ENCODE measurements around the gene LTB4R2. TPM values are rescaled to one million over a fixed set of nuclear protein-coding genes. Genes with fewer than 3 reads are reported as not detected.

LTB4R2 gene
- total and polyA plus RNA-seq, 2 experiments from 2014 or later = 0.40 to 12.6 TPM

DNA sequence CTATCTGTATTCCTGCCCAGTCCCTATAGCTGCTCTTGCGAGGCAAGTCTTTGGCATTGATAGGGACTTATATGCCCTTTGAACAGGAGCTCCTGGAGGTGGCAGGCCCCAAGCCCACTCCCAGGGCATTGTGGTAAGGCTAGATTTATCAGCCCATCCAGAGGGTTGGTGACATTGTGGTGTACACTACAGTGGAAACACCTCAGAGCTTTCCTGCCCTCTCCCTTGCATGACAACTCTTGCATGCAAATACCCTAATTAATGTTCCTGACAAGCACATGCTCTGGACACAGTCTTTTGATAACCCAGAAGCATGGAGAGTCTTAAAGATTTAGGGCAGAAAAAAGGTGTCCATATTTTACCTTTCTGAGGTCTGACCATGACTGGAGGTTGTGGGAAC is 30.7 kb downstream of the LTB4R2 start:
- Histone ChIP-seq H3K9me2 (ENCODE audit: insufficient read depth) (no peaks in the 10 kb centered on the region), H3F3A (replicated peaks; ENCODE audit: low read depth) (no peaks in the 10 kb centered on the region), H4K20me1 (replicated peaks; ENCODE audit: insufficient read depth) (peaks cover 4% of the 10 kb centered on the region; the same call in 1 of the 2 replicates), H3K4me3 (no peak overlapping the region), H3K36me3 (ENCODE audit: insufficient read depth) (no peaks in the 10 kb centered on the region), H3K27ac (ENCODE audit: low read depth) (no peak overlapping the region), H3K4me2 (no peak overlapping the region), H3K4me1 (ENCODE audit: insufficient read depth) (peaks cover 7% of the 10 kb centered on the region; the same call in 1 of the 2 replicates), H3K79me2 (replicated peaks; ENCODE audit: insufficient read depth) (no peaks in the 10 kb centered on the region), H2AFZ (no peak overlapping the region), H3K27me3 (ENCODE audit: insufficient read depth) (peaks cover 99% of the 10 kb centered on the region)
- TF ChIP-seq EZH2phosphoT487 (IDR thresholded peaks at IDR 0.05; ENCODE audit: unreplicated experiment) (no peak), POLR2AphosphoS5 (IDR thresholded peaks at IDR 0.05; ENCODE audit: low read depth) (no peak), JUNB (IDR thresholded peaks at IDR 0.05; ENCODE audit: unreplicated experiment) (no peak), EZH2 (IDR thresholded peaks at IDR 0.05; ENCODE audit: low read depth, unreplicated experiment) (peak; percentile 5), NANOG (IDR thresholded peaks at IDR 0.05; ENCODE audit: borderline replicate concordance) (no peak)
- ATAC-seq (no peak), DNase-seq (ENCODE audit: low spot score) (no peak)
- Mint-ChIP-seq H3K4me1 (peaks cover 8% of the 10 kb centered on the region; the same call in 2 of the 3 replicates), H3K27me3 (ENCODE audit: insufficient read depth, low read depth, poor library complexity) (peaks cover 69% of the 10 kb centered on the region), H3K4me3 (no peak overlapping the region), H3K27ac (no peak overlapping the region), H3K36me3 (ENCODE audit: low read depth) (no peaks in the 10 kb centered on the region), H3K9me3 (no peaks in the 10 kb centered on the region)

- H3K4me1 Mint-ChIP-seq = no peaks in the 10 kb centered on the region; the same call in 2 of the 3 replicates
- no peaks in the 10 kb centered on the region for H3K4me1 ChIP-seq (ENCODE audit: insufficient read depth)
- H3K27me3 ChIP-seq (ENCODE audit: insufficient read depth) = peaks cover 92% of the 10 kb centered on the region
- no peak overlapping the region for H3K4me3 Mint-ChIP-seq
- no peak overlapping the region for H3K4me3 ChIP-seq
- H3K79me2 ChIP-seq (replicated peaks; ENCODE audit: insufficient read depth) = no peaks in the 10 kb centered on the region
- H3K36me3 Mint-ChIP-seq (ENCODE audit: low read depth) = no peaks in the 10 kb centered on the region
- no peak overlapping the region for H3K4me2 ChIP-seq
- no peak overlapping the region for H3K27ac Mint-ChIP-seq
- no peaks in the 10 kb centered on the region for H3K9me2 ChIP-seq (ENCODE audit: insufficient read depth)
- TF ChIP-seq REST (IDR thresholded peaks at IDR 0.05; ENCODE audit: unreplicated experiment) = no peak
- H3K27me3 Mint-ChIP-seq (ENCODE audit: insufficient read depth, low read depth, poor library complexity) = peaks cover 46% of the 10 kb centered on the region
- H2AFZ ChIP-seq = no peak overlapping the region
- no peak overlapping the region for H3K27ac ChIP-seq (ENCODE audit: low read depth)
- no peaks in the 10 kb centered on the region for H3K9me3 Mint-ChIP-seq
- peaks cover 4% of the 10 kb centered on the region; the same call in 1 of the 2 replicates for H4K20me1 ChIP-seq (replicated peaks; ENCODE audit: insufficient read depth)
- no peaks in the 10 kb centered on the region for H3K36me3 ChIP-seq (ENCODE audit: insufficient read depth)
- DNase-seq (ENCODE audit: low spot score) (no peak), ATAC-seq (no peak)
- no peaks in the 10 kb centered on the region for H3F3A ChIP-seq (replicated peaks; ENCODE audit: low read depth)
Observed at GRCh38 chr14:24342889-24343288, 32.9 kb downstream of the LTB4R2 start.

All from GM23338 (cell line).